Activated T-helper 9 cell treated with anti-CD3 and anti-CD28 coated beads, Interleukin-2, amount 50 U/mL, for 16 hours (primary cell): ENCODE measurements around the gene PPP6C.
"Not testable (repeated sequence)": the region's sequence is repeated elsewhere in the genome, so short reads cannot be mapped to it uniquely, and the experiment has no call there.

Experiments used
- DNase-seq: peaks from one replicate; pipeline ENCODE4 v3.0.0-alpha.2; 2020; ENCODE audit warnings: low read depth

PPP6C gene

DNA sequence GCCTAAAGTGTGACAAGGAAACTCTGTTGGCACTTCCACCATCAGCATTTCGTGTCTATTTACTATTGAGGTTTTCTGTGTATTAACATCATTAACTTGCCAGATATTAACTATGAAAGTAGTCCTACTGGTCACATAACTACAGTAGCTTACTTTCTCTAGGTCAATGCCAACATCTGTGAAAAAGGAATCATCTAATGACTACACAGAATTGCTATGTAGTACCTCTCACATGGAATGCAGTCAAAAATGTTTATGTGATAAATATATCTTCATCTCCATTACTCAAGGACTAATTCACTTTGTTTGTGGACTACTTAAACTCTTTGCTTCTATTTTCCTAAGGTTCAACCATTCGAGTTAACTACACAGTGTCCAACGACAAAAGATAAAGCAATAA is 48.4 kb downstream of the PPP6C start:
- DNase-seq, result no peak

DNA sequence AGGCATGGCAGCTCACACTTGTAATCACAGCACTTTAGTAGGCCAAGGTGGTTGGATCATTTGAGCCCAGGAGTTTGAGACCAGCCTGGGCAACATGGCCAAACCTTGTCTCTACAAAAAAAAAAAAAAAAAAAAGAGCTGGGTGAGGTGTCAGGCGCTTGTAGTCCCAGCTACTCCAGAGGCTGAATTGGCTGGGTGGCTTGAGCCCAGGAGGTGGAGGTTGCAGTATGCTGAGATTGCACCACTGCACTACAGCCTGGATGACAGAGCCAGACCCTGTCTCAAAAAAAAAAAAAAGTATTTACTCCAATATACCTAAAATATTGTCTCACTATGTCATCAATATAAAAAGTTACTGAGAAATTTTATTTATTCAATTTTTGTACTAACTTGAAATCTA is 49.0 kb downstream of the PPP6C start:
- no peak for DNase-seq

DNA sequence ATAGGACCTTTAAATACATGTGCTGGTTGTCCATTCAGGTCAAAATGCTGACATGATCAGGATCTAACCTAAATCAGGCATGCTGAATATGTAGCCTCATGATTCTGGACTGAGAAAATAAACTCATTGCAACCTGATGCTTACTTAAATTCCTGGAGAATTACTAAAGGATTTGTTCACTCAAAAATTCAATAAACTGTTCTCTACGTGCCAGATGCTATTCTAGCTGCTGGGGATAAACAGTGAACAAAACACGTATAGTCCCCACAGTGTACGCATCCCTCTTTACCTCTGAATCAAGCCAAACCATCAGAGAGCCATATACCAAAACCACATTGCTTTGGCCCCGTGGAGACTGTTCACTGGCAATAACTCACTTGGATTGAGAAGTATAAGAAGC is 52.4 kb downstream of the PPP6C start:
- no peak for DNase-seq

- DNase-seq, result no peak
These were observed 54.6 kb downstream of the PPP6C start for GRCh38 chr9:125134976-125135375.

DNA sequence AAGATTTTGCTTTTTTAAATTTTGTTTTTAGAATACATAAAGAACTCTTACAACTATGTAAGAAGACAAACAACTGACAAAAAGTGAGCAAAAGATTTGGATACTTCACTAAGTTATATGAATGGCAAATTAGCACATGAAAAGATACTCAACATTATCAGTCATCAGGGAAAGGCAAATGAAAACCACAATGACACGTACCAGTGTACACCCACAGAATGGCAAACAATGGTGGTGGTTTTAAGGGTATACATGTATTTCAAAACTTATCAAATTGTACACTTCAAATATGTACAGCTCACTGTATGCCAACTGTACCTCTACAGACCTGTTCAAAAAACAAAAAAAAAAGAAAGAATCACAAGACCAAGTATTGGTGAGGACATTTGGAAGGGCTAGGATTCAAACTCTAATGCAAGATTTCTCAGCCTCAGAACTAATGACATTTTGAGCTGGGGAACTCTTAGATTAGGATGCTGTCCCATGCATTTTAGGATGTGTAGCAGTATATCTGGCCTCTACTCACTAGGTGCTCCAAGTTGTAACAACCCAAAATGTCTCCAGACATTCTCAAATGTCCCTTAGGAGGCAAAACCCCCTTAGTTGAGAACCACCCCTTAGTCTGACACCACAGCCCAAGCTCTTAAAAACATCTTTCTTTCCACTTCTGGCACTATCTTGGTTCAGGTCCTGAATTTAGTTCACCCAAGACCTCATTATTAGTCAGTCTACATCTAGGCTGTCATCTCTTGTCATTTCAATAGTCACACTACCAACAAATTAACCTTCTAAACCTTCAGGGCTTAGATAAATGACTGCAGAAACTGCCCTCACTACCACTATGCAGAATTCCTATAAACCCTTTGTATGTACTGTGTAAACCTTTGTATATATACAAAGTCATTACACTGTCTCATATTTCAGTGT is 55.9 kb downstream of the PPP6C start:
- DNase-seq, result no peak

DNA sequence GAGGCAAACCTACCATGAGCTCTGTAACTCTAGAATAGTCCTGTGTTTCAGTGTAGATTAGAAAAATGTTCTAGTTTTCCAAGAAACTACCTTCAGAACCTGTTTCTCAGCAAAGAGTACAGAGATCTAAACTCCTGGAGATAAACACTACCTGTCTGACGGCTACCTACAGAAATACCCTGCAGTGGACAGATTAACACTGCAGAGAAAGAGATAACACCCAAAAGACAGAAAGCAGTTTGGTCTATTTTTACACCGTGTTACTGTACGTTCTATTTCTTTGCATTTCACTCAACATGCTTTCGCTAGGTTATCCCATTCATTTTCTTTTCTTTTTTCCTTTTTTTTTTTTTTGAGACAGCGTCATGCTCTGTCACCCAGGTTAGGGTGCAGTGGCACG is 57.8 kb downstream of the PPP6C start:
- DNase-seq, result no peak

DNA sequence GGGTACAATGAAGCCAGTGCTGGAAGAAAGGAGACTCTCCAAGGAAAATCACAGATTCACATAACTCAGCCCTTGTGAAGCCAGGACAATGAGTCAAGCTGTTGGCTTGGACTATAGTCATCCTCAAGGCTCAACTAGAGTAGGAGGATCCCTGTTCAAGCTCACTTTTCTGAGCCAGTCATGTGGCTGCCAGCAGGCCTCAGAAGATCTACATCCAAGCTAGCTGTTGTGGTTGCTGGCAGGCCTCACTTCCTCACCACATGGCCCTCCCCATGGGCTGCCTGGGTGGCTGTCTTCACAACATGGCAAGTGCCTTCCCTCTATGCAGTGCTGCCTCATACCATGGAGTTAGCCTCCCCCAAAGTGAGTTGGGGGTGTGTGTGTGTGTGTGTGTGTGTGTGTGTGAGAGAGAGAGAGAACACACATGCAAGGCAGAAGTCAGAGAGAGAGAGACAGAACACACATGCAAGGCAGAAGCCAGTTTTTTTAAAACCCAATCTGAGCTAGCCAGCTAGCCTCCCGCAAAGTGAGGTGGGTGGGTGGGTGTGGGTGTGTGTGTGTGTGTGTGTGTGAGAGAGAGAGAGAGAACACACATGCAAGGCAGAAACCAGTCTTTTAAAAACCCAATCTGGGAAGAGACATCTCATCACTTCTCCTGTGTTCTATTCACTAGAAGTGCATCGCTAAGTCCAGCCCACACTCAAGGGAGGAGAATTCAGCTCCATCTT is 63.4 kb downstream of the PPP6C start:
- DNase-seq, result peak; percentile 42

DNA sequence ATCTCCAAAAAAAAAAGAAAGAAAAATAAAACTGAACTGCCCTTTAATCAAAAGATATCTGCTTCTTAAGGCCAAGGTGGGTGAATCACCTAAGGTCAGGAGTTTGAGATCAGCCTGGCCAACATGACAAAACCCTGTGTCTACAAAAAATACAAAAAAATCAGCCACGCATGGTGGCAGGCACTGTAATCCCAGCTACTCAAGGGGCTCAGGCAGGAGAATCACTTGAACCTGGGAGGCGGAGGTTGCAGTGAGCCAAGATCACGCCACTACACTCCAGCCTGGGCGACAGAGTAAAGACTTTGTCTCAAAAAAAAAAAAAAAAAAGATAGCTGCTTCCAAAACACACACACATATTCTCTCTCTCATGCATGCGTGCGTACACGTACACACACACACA is 64.1 kb downstream of the PPP6C start:
- no peak for DNase-seq

GRCh38 chr9:125121146-125121545 is 68.5 kb downstream of the PPP6C start:
- DNase-seq, result no peak

- DNase-seq, result no peak
These were observed 69.8 kb downstream of the PPP6C start for GRCh38 chr9:125119643-125120286.

GRCh38 chr9:125118696-125119095 is 70.9 kb downstream of the PPP6C start:
- not testable (repeated sequence) for DNase-seq

DNA sequence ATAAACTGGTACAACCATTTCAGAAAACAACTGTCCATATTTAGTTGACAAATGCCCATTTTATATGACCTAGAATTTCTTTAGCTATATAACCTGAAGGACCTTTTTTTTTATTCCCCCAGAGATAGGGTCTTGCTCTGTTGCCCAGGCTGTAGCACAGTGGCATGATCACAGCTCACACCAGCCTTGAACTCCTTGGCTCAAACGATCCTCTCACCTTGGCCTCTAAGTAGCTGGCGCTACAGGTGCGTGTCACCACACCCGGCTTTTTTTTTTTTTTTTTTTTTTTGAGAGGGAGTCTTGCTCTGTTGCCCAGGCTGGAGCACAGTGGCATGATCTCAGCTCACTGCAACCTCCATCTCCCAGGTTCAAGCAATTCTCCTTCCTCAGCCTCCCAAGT is 75.1 kb downstream of the PPP6C start:
- not testable (repeated sequence) for DNase-seq

- DNase-seq, result no peak
These were observed 79.1 kb downstream of the PPP6C start for GRCh38 chr9:125110464-125110863.

DNA sequence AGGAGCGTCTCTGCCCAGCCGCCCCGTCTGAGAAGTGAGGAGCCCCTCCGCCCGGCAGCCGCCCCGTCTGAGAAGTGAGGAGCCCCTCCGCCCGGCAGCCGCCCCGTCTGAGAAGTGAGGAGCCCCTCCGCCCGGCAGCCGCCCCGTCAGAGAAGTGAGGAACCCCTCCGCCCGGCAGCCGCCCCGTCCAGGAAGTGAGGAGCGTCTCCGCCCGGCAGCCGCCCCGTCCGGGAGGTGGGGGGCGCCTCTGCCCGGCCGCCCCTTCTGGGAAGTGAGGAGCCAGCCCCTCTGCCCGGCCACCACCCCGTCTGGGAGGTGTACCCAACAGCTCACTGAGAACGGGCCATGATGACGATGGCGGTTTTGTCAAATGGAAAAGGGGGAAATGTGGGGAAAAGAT is 81.1 kb downstream of the PPP6C start:
- DNase-seq, result not testable (repeated sequence)

DNA sequence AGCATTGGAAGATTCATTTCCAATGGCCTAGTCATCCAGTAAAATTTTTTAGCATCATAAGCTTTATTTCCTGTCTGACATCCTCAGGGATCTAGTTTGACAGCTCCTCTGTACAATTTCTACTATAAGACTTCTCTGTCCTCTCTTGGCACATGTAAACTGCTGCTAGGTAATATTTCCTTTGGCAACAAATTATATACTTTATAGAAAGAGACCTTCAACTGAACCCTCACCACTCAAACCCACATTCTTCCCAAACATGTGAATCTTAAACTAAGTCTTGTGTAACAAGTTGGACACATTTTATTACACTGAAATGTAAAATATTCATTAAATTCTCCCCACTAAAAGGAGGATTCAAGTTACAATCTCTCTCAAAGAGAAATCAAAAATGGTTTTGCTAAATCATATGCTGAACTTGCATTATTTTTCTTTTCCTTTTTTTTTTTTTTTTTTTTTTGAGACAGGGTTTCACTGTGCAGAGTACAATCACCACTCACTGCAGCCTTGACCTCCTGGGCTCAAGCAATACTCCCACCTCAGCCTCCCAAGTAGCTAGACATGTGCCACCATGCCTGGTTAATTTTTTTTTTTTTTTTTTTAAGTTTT is 83.2 kb downstream of the PPP6C start:
- DNase-seq, result no peak

DNA sequence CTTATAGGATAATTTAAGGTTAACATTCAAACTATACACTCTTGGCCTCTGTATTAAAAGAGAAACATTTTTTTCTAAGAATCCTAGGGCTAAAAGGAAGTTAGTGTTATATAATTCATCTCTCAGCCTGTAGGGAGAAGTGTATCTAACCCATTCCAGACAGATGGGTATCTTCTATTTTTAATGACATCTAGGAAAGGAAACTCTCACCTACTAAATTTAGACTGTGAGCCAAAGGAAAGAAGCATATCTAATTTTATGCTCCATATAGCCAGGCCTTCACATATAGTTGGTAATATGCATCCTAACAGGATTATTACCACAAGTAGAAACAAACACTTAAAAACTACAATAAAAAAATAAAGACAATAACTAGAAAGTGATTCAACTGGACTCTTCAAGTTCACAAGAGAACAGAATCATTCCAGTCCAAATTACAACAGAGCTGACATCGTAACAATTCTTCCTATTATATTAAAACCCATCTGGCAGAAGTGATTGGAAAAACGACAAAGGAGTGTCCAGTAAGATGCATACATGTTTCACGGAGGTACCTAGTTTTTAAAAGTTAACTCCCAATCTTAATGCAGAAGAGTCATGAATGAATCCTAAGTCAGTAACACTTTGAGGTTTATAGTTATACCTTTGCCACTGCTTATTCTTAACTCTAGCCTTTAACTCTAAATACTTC is 85.7 kb downstream of the PPP6C start:
- no peak for DNase-seq

GRCh38 chr9:125103021-125103420 is 86.6 kb downstream of the PPP6C start:
- no peak for DNase-seq

DNA sequence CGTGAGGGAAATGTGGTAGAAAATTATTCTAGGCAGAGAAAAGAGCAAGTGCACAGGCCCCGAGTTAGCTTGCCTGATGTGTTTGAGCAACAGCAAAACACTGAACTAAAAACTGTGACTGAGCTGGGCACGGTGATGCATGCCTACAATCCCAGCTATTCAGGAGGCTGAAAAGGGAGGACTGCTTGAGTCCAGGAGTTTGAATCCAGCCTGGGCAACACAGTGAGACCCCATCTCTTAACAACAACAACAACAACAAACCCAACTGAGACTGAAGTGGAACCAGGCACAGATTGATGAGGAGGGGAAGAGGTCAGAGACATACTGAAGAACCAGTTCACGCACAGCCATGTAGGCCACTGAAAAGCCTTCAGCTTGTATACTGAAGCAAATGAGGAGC is 88.8 kb downstream of the PPP6C start:
- no peak for DNase-seq

DNA sequence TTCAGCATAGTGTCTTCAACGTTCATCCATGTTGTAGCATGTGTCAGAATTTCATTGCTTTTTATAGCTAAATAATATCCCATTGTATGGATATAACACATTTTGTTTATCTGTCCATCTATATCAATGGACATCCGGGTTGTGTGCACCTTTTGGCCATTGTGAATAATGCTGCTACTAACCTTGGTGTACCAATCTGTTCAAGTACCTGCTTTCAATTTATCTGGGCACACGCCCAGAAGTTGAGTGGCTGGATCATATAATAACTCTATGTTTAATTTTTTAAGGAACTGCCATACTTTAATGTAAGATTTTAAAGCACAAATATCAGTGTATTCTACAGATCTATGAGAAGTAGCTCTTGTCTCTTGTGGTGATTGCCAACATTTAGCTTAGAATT is 89.8 kb downstream of the PPP6C start:
- DNase-seq, result no peak
